DND-41 (cell line): ENCODE measurements around the gene TEX2.

Source experiments
- EZH2 ChIP-seq: IDR thresholded peaks from 3 replicates; pipeline ENCODE4 v1.6.1; 2012; ENCODE audit warnings: borderline replicate concordance, low read depth, mild to moderate bottlenecking, moderate library complexity, low read length, inconsistent platforms; ENCODE audit not compliant: severe bottlenecking
- TF ChIP-seq, protein P1 (sequence below): IDR thresholded peaks from 2 replicates; pipeline ENCODE4 v1.5.1; 2012; ENCODE audit warnings: borderline replicate concordance, low read length, moderate library complexity, mild to moderate bottlenecking; ENCODE audit not compliant: poor library complexity, severe bottlenecking; ENCODE audit errors: extremely low read depth

GRCh38 chr17:64106918-64107317 lies 156.1 kb downstream of the TEX2 start:
- no peak for TF ChIP-seq EZH2
- TF ChIP-seq, protein P1, sequence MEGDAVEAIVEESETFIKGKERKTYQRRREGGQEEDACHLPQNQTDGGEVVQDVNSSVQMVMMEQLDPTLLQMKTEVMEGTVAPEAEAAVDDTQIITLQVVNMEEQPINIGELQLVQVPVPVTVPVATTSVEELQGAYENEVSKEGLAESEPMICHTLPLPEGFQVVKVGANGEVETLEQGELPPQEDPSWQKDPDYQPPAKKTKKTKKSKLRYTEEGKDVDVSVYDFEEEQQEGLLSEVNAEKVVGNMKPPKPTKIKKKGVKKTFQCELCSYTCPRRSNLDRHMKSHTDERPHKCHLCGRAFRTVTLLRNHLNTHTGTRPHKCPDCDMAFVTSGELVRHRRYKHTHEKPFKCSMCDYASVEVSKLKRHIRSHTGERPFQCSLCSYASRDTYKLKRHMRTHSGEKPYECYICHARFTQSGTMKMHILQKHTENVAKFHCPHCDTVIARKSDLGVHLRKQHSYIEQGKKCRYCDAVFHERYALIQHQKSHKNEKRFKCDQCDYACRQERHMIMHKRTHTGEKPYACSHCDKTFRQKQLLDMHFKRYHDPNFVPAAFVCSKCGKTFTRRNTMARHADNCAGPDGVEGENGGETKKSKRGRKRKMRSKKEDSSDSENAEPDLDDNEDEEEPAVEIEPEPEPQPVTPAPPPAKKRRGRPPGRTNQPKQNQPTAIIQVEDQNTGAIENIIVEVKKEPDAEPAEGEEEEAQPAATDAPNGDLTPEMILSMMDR: no peak
